GM12872 (cell line): ENCODE results near the gene LYRM2.
A peak's percentile ranks its signal among the peaks of the same experiment; 100 is the strongest.

ENCODE experiments used
- TF ChIP-seq, protein P1 (sequence below): IDR thresholded peaks from 3 replicates; pipeline ENCODE4 v1.5.1; 2011; ENCODE audit warnings: low read depth, mild to moderate bottlenecking, low read length, moderate library complexity; ENCODE audit not compliant: insufficient read depth

Gene LYRM2

DNA sequence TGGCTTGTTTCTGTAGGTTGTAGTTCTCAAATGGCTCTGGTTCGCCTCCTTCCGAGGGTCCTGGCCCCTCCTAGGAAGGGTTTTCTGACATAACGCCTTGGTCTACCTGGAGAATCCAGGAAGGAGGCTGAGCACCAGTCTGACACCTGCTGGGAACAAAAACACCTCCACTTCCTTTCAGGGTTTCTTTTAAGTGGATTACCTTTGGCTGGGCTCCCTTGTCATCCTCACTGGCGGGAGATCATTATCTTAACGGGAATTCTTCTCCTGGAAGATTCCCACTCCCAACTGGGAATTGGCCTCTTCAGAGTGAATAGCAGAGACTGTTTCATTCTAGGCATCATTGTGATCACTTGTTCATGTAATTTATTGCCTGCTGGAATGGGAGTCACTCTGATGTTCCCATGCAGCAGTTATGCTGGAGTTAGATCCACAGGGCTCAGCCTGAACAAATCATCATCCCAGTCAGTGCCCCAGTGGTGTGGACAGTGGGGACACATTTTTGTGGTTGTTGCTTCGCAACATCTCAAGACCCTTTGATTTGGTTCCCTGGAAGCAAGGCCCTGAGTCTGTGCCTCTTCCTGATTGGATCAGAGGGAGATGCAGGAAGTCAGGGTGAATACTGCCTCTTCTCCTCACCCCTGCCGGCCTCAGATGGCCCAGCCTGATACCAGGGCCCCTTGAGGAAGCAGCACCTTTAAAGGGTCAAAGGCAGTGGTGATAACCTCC is 49.1 kb downstream of the LYRM2 start:
- TF ChIP-seq, protein P1, sequence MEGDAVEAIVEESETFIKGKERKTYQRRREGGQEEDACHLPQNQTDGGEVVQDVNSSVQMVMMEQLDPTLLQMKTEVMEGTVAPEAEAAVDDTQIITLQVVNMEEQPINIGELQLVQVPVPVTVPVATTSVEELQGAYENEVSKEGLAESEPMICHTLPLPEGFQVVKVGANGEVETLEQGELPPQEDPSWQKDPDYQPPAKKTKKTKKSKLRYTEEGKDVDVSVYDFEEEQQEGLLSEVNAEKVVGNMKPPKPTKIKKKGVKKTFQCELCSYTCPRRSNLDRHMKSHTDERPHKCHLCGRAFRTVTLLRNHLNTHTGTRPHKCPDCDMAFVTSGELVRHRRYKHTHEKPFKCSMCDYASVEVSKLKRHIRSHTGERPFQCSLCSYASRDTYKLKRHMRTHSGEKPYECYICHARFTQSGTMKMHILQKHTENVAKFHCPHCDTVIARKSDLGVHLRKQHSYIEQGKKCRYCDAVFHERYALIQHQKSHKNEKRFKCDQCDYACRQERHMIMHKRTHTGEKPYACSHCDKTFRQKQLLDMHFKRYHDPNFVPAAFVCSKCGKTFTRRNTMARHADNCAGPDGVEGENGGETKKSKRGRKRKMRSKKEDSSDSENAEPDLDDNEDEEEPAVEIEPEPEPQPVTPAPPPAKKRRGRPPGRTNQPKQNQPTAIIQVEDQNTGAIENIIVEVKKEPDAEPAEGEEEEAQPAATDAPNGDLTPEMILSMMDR, result no peak

DNA sequence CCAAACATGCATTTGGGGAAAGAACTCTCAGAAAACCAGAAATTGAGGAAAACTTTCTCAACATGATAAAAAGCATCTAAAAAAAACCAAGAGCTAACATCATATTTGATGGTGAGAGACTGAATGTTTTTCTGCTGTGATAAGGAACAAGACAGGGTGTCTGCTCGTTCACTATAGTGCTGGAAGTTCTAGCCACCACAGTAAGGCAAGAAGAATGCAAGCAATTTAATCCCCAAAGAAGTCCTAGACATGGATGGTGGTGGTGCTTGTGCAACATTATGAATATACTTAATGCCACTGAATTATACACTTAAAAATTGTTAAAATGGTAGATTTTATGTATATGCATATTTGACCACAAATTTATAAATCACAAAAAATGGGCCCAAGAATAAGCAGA is 53.4 kb downstream of the LYRM2 start:
- TF ChIP-seq, protein P1, result no peak

DNA sequence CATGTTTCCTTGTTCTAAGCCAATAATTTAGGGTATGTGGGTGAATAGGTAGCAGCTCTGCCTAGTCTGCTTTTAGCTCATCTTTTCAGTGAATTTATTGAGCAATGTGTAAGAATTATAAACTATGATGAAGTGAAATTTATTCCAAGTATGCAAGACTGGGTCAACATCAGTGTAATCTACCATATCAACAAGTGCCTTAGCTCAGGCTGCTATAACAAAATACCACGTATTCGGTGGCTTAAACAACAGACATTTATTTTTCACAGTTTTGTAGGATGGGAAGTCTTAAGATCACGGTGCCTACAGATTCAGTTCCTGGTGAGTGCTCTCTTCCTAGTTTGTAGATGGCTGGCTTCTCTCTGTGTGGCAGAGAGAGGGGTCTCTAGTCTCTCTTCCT is 54.0 kb downstream of the LYRM2 start:
- TF ChIP-seq, protein P1, result no peak

DNA sequence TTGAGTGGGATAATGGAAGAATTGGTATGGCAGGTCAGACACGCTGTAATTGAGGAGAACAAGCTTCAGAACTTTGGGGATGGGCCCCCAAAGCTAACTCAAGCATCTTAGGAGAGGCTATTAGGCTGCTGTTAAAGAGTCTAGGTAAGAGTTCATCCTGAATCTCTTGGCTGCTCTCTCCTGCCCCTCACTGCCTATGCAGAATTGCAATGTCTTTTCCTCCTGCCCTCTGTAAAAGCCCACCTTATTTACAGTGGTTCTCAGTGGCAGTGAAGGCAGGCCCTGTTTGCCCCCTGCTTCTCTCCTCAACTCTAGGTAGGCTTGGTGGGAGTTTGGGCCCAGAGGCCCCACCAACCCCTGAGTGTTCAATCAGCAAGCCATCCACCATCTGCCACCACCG is 55.0 kb downstream of the LYRM2 start:
- TF ChIP-seq, protein P1, result peak; percentile 10; the same call in 1 of the 3 replicates

DNA sequence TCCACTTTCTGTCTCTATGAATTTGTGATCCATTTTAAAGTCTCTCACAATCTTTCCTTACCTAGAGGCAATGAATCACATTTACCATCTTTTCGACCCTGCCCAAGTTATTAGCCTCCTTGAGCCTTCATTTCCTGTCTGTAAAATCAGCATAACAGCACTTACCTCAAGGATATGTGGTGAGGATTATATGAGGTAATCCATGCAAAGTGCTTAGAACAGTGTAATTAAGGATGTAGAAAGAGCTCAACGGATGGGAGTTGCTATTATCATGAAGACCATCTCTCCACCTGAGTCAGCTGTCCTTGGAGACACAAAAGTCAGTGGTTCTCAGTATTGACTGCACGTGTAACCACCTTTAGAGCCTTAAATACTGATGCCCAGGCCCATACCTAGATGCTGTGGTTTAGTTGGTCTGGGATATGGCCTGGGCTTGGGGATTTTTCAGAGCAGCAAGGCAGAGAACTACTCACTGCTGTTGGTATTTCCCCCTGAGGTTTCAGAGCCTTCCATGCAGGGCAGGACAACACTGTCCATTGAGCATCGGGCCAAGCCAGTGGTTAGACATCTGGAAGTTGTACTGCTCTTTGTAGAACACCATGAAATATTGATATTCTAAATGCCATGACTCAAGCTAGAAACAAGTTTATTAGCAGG is 55.8 kb downstream of the LYRM2 start:
- TF ChIP-seq, protein P1, result no peak

DNA sequence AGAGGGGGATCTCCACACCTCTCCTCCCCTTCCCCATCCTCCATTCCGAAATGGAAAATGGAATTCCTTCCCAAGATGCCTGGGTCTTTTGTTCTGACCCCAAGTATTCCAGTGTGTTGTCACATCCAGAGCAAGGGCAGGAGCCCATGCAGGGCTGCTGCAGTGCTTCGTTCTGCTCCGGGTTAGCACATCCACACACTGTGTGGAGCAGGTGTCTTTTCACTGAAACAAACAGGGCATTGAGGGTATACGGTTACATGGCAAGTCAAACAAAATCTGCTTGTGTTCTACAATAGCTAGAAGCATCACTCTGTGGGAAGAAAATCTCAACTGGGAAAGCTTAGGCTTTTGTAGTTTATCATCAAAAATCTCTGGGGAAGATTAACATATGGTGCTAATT is 56.9 kb downstream of the LYRM2 start:
- TF ChIP-seq, protein P1, result no peak

DNA sequence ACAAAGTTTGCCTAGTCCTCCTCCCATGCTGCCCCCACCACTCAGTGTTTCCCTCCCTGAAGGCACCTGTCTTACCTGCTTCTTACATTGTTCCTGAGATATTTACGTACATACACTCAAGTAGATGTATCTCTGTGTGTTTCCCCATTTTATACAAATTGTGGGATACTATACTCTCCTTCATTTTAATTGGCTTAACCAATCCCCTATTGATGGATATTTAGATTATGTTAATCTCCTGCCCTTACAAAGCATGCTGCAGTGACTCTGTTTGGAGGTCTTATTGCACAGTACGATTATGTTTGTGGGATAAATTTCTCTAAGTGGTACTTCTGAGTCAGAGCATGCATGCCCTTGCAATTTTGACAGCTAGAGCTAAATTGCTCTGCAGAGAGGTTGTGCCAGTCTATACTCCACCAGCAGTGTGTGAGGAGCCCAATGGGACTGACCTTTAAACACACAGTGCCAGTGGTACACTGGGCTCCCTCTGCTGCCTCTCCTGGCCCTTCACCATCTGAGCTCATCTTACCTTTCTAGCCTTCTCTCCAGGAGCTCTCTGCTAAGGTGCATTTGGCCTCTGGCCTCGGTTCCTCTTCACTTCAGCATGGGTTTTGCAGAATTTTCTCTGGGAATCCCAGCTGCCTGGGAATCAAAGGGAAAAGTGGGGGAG is 57.4 kb downstream of the LYRM2 start:
- TF ChIP-seq, protein P1, result no peak
